Esophagus muscularis mucosa (tissue), 4 donors: ENCODE results near the gene CD28. TPM values are rescaled to one million over a fixed set of nuclear protein-coding genes. Genes with fewer than 3 reads are reported as not detected.

Experiments used
- DNase-seq: peaks from one replicate; pipeline ENCODE4 v3.0.0-alpha.2; 2017; ENCODE audit errors: extremely low spot score
- H3K27ac ChIP-seq, 4 donors: fragments of 200-600 bp; sonication (generic); replicated peaks in 1 of 4; 1 replicate in 3 of 4; 2 replicates in 1 of 4; pipeline ENCODE4 v1.5.1; 2016 to 2019; ENCODE audit warnings: mild to moderate bottlenecking in 1 of 4
- H3K27me3 ChIP-seq, 4 donors: fragments of 200-600 bp; sonication (generic); one replicate each; pipeline versions ENCODE4 v1.5.1 to v1.6.0; 2016 to 2019
- H3K36me3 ChIP-seq, 4 donors: fragments of 200-600 bp; sonication (generic); one replicate each; pipeline ENCODE4 v1.5.1; 2016 to 2019
- H3K4me1 ChIP-seq, 4 donors: fragments of 200-600 bp; sonication (generic); one replicate each; pipeline ENCODE4 v1.5.1; 2016 to 2019
- H3K4me3 ChIP-seq, 4 donors: fragments of 200-600 bp; sonication (generic); 1 replicate in 2 of 4; 2 replicates in 2 of 4; pipeline ENCODE4 v1.5.1; 2016 to 2019; ENCODE audit warnings: mild to moderate bottlenecking in 4 of 4, moderate library complexity in 1 of 4
- H3K9me3 ChIP-seq, 4 donors: fragments of 200-600 bp; sonication (generic); 1 replicate in 3 of 4; 2 replicates in 1 of 4; pipeline ENCODE4 v1.5.1; 2016 to 2019
- EP300 ChIP-seq: sonication (generic); formaldehyde crosslinking; IDR thresholded peaks from one replicate; pipeline ENCODE4 v1.6.1; 2017; ENCODE audit warnings: antibody characterized with exemption
- POLR2A ChIP-seq: fragments of 450-650 bp; IDR thresholded peaks from one replicate; pipeline ENCODE4 v1.6.1; 2017; ENCODE audit warnings: antibody characterized with exemption, moderate library complexity, mild to moderate bottlenecking, low read depth
- POLR2AphosphoS5 ChIP-seq, 2 donors: sonication (generic); formaldehyde crosslinking; IDR thresholded peaks; one replicate each; pipeline ENCODE4 v1.6.1; 2017; ENCODE audit warnings: antibody characterized with exemption in 2 of 2
- WGBS: methylation state at CpG from one replicate; pipeline ENCODE4 v1.1.5; 2018; 5-methylcytosine and 5-hydroxymethylcytosine counted together
- intact Hi-C: fragments of 100-400 bp; cut with DNase I; formaldehyde crosslinking; loops from one replicate; pipeline ENCODE4 v1.15.1; 2023
- total RNA-seq, 4 donors: library from RNA; depleted of rRNA; stranded (reverse); fragments of >200 nt; gene quantifications; one replicate each; pipeline versions ENCODE4 v1.1.0 to v1.2.1, GENCODE V29; 2016
- TF ChIP-seq, protein P1 (sequence below), 3 experiments: fragments of 200-600 bp in 2 of 3; fragments of 450-650 bp in 1 of 3; sonication (generic) in 2 of 3; IDR thresholded peaks; one replicate each; pipeline ENCODE4 v1.5.1; 2017 to 2019; ENCODE audit warnings: antibody characterized with exemption in 3 of 3, mild to moderate bottlenecking in 2 of 3, moderate library complexity in 1 of 3

The CD28 gene
- total RNA-seq, 4 donors from 2014 or later, result under 0.01 to 2.2 (median 0.28) TPM

GRCh38 chr2:203704430-203704829 is 2.0 kb upstream of the CD28 start:
- DNase-seq, result no peak
- Histone ChIP-seq H3K27me3 (no peaks in the 10 kb centered on the region), H3K4me3 (no peak overlapping the region), H3K36me3 (no peaks in the 10 kb centered on the region), H3K9me3 (no peaks in the 10 kb centered on the region), H3K27ac (no peak overlapping the region), H3K4me1 (no peaks in the 10 kb centered on the region)
- intact Hi-C loops, result no loop called here
- WGBS, result 92% methylated on average over 1 of the region's 1 CpG
- TF ChIP-seq POLR2AphosphoS5 (IDR thresholded peaks at IDR 0.05), result no peak
- TF ChIP-seq, protein P1, sequence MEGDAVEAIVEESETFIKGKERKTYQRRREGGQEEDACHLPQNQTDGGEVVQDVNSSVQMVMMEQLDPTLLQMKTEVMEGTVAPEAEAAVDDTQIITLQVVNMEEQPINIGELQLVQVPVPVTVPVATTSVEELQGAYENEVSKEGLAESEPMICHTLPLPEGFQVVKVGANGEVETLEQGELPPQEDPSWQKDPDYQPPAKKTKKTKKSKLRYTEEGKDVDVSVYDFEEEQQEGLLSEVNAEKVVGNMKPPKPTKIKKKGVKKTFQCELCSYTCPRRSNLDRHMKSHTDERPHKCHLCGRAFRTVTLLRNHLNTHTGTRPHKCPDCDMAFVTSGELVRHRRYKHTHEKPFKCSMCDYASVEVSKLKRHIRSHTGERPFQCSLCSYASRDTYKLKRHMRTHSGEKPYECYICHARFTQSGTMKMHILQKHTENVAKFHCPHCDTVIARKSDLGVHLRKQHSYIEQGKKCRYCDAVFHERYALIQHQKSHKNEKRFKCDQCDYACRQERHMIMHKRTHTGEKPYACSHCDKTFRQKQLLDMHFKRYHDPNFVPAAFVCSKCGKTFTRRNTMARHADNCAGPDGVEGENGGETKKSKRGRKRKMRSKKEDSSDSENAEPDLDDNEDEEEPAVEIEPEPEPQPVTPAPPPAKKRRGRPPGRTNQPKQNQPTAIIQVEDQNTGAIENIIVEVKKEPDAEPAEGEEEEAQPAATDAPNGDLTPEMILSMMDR (IDR thresholded peaks at IDR 0.05), result no peak
- no peak for TF ChIP-seq EP300
- TF ChIP-seq POLR2A, result no peak

DNA sequence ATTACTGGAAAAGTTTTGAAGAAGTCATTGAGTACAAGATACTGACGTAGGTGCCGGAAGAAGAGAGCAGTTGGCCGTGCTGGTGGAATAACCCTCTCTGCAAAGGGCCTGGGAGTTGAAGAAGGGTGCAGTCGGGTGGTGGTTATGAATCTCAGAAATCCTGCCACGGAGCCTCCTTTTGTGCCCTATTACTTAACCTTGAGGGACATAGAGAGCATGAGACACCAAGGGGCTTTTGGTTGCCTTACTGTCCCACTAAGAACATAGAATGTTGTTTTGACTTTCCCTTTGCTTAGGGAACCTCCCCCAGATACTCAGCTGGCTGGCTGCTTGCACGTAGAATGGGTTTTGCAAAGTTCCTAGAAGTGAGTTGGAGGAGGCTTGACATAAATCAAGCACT is 1.3 kb upstream of the CD28 start:
- no peaks in the 10 kb centered on the region for H3K9me3 ChIP-seq
- no peak for TF ChIP-seq POLR2AphosphoS5 (IDR thresholded peaks at IDR 0.05)
- no peak for TF ChIP-seq POLR2A
- TF ChIP-seq, protein P1 (IDR thresholded peaks at IDR 0.05), result no peak
- no peak for TF ChIP-seq EP300
- no peak overlapping the region for H3K27ac ChIP-seq
- intact Hi-C loops, result no loop called here
- no peaks in the 10 kb centered on the region for H3K36me3 ChIP-seq
- no peak for DNase-seq
- no peaks in the 10 kb centered on the region for H3K27me3 ChIP-seq
- no peak overlapping the region for H3K4me3 ChIP-seq
- WGBS, result 81% methylated on average over 6 of the region's 6 CpGs
- no peaks in the 10 kb centered on the region for H3K4me1 ChIP-seq

GRCh38 chr2:203707530-203707929 is 1.1 kb downstream of the CD28 start:
- Histone ChIP-seq H3K27me3 (no peaks in the 10 kb centered on the region), H3K4me3 (no peak overlapping the region), H3K9me3 (no peaks in the 10 kb centered on the region), H3K36me3 (no peaks in the 10 kb centered on the region), H3K4me1 (no peaks in the 10 kb centered on the region), H3K27ac (no peak overlapping the region)
- TF ChIP-seq EP300, result no peak
- no peak for TF ChIP-seq POLR2A
- TF ChIP-seq, protein P1 (IDR thresholded peaks at IDR 0.05), result no peak
- no peak for TF ChIP-seq POLR2AphosphoS5 (IDR thresholded peaks at IDR 0.05)
- WGBS, result 89% methylated on average over 5 of the region's 5 CpGs
- DNase-seq, result no peak
- intact Hi-C loops, result no loop called here

DNA sequence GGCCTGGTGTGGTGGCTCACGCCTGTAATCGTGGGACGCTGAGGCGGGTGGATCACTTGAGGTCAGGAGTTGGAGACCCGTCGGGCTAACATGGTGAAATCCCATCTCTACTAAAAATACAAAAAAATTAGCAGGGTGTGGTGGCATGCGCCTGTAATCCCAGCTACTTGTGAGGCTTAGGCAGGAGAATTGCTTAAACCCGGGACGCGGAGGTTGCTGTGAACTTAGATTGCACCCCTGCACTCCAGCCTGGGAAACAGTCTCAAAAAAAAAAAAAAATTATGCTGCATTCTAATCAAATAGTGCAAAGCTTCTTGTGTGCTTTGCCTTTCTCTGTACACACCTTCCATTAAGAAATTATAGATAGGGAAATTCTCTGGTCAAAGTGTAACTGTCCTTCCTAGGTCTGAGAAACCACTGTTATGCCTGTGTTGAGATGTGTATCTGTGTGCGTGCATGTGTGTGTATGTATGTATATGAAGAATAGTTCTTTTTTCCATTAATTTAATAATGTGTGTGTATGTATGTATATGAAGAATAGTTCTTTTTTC is 2.5 kb downstream of the CD28 start:
- 96% methylated on average over 11 of the region's 11 CpGs for WGBS
- Histone ChIP-seq H3K4me3 (no peak overlapping the region), H3K4me1 (no peaks in the 10 kb centered on the region), H3K27me3 (no peaks in the 10 kb centered on the region), H3K36me3 (no peaks in the 10 kb centered on the region), H3K9me3 (no peaks in the 10 kb centered on the region), H3K27ac (no peak overlapping the region)
- no peak for DNase-seq
- intact Hi-C loops, result no loop called here
- TF ChIP-seq, protein P1 (IDR thresholded peaks at IDR 0.05), result no peak
- TF ChIP-seq EP300 (no peak), POLR2A (no peak), POLR2AphosphoS5 (IDR thresholded peaks at IDR 0.05) (no peak)

DNA sequence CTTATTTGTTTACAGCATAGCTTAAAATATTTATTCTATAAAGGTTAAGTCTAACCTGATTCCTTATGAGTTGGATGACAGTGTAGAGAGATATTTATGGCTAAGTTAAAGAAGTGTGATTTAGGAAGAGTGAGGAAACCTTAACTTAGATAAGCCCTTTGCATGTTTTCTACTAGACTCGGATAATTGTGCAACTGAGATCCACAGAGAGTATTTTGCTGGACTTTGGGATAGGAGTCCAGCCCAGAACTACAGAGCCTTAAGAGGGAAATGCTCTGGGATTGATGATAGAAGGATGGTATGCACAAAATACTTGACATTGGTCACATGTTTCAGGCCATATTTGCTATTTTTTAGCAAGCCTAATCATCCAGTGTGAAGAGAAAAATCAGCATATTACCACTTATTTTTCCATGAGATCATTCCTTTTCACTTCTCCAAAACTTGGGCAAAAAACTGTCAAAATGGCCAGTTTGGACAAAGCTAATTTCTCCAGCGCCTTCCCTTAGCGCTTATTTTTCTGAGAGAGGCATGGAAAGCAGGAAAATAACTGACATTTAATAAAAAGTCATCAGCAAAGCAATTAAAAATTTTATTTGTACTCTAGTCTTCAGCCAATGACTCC is 3.1 kb downstream of the CD28 start:
- intact Hi-C loops, result no loop called here
- Histone ChIP-seq H3K36me3 (no peaks in the 10 kb centered on the region), H3K4me1 (no peaks in the 10 kb centered on the region), H3K27ac (no peak overlapping the region), H3K4me3 (no peak overlapping the region), H3K27me3 (no peaks in the 10 kb centered on the region), H3K9me3 (no peaks in the 10 kb centered on the region)
- no peak for TF ChIP-seq POLR2AphosphoS5 (IDR thresholded peaks at IDR 0.05)
- no peak for TF ChIP-seq POLR2A
- TF ChIP-seq EP300, result no peak
- TF ChIP-seq, protein P1 (IDR thresholded peaks at IDR 0.05), result no peak
- DNase-seq, result no peak
- 82% methylated on average over 3 of the region's 3 CpGs for WGBS
